ENCODE results near the gene PDE4D.
A peak's percentile ranks its signal among the peaks of the same experiment; 100 is the strongest.

The PDE4D gene

DNA sequence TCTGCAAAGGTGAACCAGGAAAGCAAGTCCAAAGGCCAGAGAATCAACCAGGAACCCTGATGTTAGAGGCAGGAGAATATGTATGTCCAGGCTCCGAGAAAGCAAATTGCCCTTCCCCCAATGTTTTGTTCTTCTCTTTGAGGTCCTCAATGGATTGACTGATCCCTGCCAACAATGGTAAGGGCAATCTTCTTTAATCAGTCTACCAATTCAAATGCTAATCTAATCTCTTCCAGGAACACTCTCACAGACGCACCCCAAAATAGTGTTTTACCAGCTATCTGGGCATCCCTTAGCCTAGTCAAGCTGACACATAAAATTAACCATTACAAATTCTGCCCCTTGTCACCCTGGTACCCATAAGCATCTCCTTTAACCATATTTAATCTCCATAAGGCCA, 912.6 kb downstream of the PDE4D start:
- Histone ChIP-seq H3K27me3 (ENCODE audit: insufficient read depth, low read length) (no peaks in the 10 kb centered on the region), H3K79me2 (ENCODE audit: control insufficient read depth, insufficient read depth, low read length, unreplicated experiment) (no peaks in the 10 kb centered on the region), H3K27ac (ENCODE audit: low read depth, low read length) (no peak overlapping the region), H3K36me3 (ENCODE audit: insufficient read depth, low read length) (peaks cover 14% of the 10 kb centered on the region; the same call in 1 of the 2 replicates), H2AFZ (ENCODE audit: low read length, unreplicated experiment) (no peak overlapping the region), H3K4me3 (ENCODE audit: low read depth, low read length) (no peak overlapping the region), H3K4me1 (ENCODE audit: control insufficient read depth, insufficient read depth, low read length, unreplicated experiment) (no peaks in the 10 kb centered on the region)

DNA sequence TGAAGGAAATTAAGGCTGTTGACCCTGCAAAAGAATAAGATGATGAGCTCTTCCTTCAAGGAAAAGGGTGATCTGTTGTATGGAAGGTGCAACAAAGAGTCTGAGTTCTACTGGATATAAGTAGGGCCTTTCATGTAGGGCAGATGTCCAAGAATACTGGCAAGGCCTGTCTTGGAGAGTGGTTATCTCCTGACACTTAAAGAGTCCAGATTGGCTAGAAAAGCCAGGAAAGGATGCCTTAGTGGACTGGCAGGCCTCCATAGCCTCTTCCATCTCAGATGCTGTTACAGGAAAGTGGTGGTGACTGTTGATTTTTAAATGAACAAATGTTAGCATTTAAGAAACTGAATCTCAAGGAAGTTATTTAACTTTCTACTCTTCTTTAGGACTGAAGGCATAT, 914.4 kb downstream of the PDE4D start:
- no peaks in the 10 kb centered on the region for H3K27me3 ChIP-seq (ENCODE audit: insufficient read depth, low read length)
- no peak overlapping the region for H3K27ac ChIP-seq (ENCODE audit: low read depth, low read length)
- no peak overlapping the region for H3K4me3 ChIP-seq (ENCODE audit: low read depth, low read length)
- peaks cover 3% of the 10 kb centered on the region for H3K4me1 ChIP-seq (ENCODE audit: control insufficient read depth, insufficient read depth, low read length, unreplicated experiment)
- no peak overlapping the region for H2AFZ ChIP-seq (ENCODE audit: low read length, unreplicated experiment)
- no peaks in the 10 kb centered on the region for H3K79me2 ChIP-seq (ENCODE audit: control insufficient read depth, insufficient read depth, low read length, unreplicated experiment)
- peaks cover 25% of the 10 kb centered on the region; the same call in 1 of the 2 replicates for H3K36me3 ChIP-seq (ENCODE audit: insufficient read depth, low read length)

DNA sequence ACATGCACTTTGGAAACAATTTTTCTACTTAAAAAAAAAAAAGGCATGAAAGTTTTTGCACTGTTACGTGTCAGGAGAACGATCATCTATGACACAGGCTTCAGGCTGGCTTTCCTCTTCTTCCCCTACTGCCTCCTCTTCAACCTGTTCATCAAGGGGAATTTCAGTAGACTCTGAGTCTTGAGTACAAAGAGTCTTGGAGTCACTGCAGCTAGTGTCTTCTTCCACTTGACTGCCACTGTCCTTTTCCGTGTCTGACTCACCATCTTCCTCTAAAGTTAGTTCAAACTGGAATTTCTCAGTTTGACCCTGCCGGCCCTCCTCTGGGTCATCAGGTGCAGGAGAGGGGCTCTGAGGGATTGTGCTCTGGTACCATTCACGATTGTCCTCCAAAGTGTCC, 918.9 kb downstream of the PDE4D start:
- no peak overlapping the region for H3K27ac ChIP-seq (ENCODE audit: low read depth, low read length)
- H2AFZ ChIP-seq (ENCODE audit: low read length, unreplicated experiment), result no peak overlapping the region
- H3K27me3 ChIP-seq (ENCODE audit: insufficient read depth, low read length), result no peaks in the 10 kb centered on the region
- H3K36me3 ChIP-seq (ENCODE audit: insufficient read depth, low read length), result peaks cover 26% of the 10 kb centered on the region
- H3K79me2 ChIP-seq (ENCODE audit: control insufficient read depth, insufficient read depth, low read length, unreplicated experiment), result no peaks in the 10 kb centered on the region
- H3K4me3 ChIP-seq (ENCODE audit: low read depth, low read length), result no peak overlapping the region
- H3K4me1 ChIP-seq (ENCODE audit: control insufficient read depth, insufficient read depth, low read length, unreplicated experiment), result peaks cover 20% of the 10 kb centered on the region

DNA sequence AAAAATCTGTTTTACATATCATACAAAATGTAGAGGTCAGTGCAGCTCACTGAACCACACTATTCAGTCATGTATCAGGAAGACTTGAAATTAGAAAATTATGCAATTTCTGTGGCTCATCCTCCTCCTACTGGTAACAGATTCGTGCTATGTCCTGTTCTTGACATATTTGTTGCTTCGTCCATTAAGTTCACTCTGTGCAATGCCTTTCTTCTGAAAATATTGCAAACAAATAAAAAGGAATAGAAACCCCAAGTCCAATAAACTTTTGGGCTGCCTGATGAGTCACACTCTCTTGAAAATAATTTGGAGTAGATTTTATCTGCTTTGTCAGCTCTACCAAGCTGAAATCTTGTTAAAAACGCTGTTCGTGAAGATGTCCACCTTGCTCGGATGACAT, 919.4 kb downstream of the PDE4D start:
- Histone ChIP-seq H3K79me2 (ENCODE audit: control insufficient read depth, insufficient read depth, low read length, unreplicated experiment) (no peaks in the 10 kb centered on the region), H3K27ac (ENCODE audit: low read depth, low read length) (no peak overlapping the region), H3K27me3 (ENCODE audit: insufficient read depth, low read length) (no peaks in the 10 kb centered on the region), H2AFZ (ENCODE audit: low read length, unreplicated experiment) (no peak overlapping the region), H3K36me3 (ENCODE audit: insufficient read depth, low read length) (peaks cover 26% of the 10 kb centered on the region), H3K4me1 (ENCODE audit: control insufficient read depth, insufficient read depth, low read length, unreplicated experiment) (peaks cover 20% of the 10 kb centered on the region), H3K4me3 (ENCODE audit: low read depth, low read length) (no peak overlapping the region)

DNA sequence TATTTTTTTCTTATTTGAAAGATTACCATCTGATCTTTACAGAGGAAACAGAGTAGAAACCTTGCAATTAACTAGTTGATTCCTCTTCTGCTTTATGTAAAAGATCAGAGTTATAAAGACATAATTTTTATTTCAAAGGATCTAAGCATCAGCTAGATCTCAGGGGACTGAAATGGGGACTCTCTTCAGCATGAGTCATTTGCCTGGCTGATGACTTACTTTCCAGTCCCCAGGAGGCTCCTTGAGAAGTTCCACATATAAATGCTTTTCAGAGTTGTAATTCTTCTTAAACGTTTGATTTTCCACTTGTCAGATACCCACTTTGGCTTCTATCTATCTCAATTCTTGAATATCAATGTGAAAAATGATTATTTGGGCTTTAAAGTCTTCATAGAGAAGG, 921.2 kb downstream of the PDE4D start:
- H3K4me1 ChIP-seq (ENCODE audit: control insufficient read depth, insufficient read depth, low read length, unreplicated experiment), result peaks cover 20% of the 10 kb centered on the region
- no peak overlapping the region for H3K4me3 ChIP-seq (ENCODE audit: low read depth, low read length)
- H3K27me3 ChIP-seq (ENCODE audit: insufficient read depth, low read length), result no peaks in the 10 kb centered on the region
- H3K27ac ChIP-seq (ENCODE audit: low read depth, low read length), result 0 out of 2 replicates have a peak overlapping the region, but pooled peaks have one; percentile 18
- peaks cover 24% of the 10 kb centered on the region for H3K36me3 ChIP-seq (ENCODE audit: insufficient read depth, low read length)
- no peaks in the 10 kb centered on the region for H3K79me2 ChIP-seq (ENCODE audit: control insufficient read depth, insufficient read depth, low read length, unreplicated experiment)
- no peak overlapping the region for H2AFZ ChIP-seq (ENCODE audit: low read length, unreplicated experiment)

DNA sequence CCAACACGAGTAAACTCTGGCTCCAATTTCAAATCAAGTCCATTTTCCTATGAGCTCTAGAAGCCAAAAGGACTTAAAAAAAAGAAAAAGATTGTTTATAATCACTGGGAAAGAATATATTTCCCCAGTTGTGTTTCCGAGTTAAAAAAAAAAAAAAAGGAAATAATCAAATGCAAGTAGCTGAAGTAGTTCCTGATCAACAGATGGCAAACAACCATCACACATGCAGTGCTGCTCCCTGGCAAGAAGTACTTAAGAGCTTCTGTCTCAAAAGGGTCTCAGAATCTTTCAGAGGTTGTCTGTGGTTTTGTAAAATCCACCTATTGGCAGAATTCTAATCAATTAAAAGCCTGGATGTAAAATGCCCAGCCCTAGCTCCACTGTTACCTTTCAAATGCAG, 922.8 kb downstream of the PDE4D start:
- no peak overlapping the region for H3K4me3 ChIP-seq (ENCODE audit: low read depth, low read length)
- H3K36me3 ChIP-seq (ENCODE audit: insufficient read depth, low read length), result peaks cover 19% of the 10 kb centered on the region; the same call in 1 of the 2 replicates
- peaks cover 20% of the 10 kb centered on the region for H3K4me1 ChIP-seq (ENCODE audit: control insufficient read depth, insufficient read depth, low read length, unreplicated experiment)
- no peaks in the 10 kb centered on the region for H3K79me2 ChIP-seq (ENCODE audit: control insufficient read depth, insufficient read depth, low read length, unreplicated experiment)
- H2AFZ ChIP-seq (ENCODE audit: low read length, unreplicated experiment), result no peak overlapping the region
- H3K27me3 ChIP-seq (ENCODE audit: insufficient read depth, low read length), result no peaks in the 10 kb centered on the region
- no peak overlapping the region for H3K27ac ChIP-seq (ENCODE audit: low read depth, low read length)

DNA sequence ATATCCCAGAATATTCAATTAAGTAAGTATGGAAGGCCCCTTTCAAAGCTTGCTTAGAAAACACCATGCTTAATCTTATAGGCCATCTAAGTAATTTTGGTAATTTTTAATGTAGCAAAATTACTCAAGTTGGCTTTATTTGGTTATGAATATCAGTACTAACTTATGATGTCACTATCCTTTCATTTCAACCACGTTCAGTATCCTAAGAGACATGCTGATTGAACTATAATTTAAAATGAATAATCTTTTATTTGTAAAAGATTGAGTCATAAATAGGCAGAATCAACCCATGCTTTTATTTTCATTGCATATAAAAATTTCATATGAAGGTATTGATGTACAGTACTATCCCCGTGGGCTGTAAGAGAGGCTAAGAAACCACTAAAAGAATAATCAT, 923.7 kb downstream of the PDE4D start:
- Histone ChIP-seq H3K36me3 (ENCODE audit: insufficient read depth, low read length) (peaks cover 16% of the 10 kb centered on the region; the same call in 1 of the 2 replicates), H3K4me1 (ENCODE audit: control insufficient read depth, insufficient read depth, low read length, unreplicated experiment) (peaks cover 20% of the 10 kb centered on the region), H3K27me3 (ENCODE audit: insufficient read depth, low read length) (no peaks in the 10 kb centered on the region), H3K4me3 (ENCODE audit: low read depth, low read length) (no peak overlapping the region), H3K27ac (ENCODE audit: low read depth, low read length) (no peak overlapping the region), H2AFZ (ENCODE audit: low read length, unreplicated experiment) (no peak overlapping the region), H3K79me2 (ENCODE audit: control insufficient read depth, insufficient read depth, low read length, unreplicated experiment) (no peaks in the 10 kb centered on the region)

DNA sequence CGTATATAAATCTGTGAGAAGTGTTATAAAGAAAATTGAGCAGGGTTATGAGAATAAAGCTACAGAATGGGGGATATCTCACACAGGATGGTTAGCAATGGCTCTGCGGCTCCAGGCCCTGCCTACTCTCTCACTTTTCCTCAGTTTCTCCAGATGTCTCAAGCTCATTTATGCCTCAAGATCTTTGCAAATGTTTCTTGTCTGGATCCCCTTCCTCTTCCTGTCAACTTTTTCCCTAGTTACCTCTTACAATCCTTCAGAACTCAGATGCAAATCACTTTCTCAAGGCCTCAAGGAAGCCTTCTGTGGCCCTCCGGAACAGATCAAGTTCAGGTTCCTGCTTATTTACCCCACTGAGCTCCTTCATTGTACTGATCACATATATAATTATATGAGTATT, 924.3 kb downstream of the PDE4D start:
- no peak overlapping the region for H2AFZ ChIP-seq (ENCODE audit: low read length, unreplicated experiment)
- peaks cover 11% of the 10 kb centered on the region; the same call in 1 of the 2 replicates for H3K36me3 ChIP-seq (ENCODE audit: insufficient read depth, low read length)
- no peaks in the 10 kb centered on the region for H3K27me3 ChIP-seq (ENCODE audit: insufficient read depth, low read length)
- no peaks in the 10 kb centered on the region for H3K79me2 ChIP-seq (ENCODE audit: control insufficient read depth, insufficient read depth, low read length, unreplicated experiment)
- H3K27ac ChIP-seq (ENCODE audit: low read depth, low read length), result no peak overlapping the region
- H3K4me3 ChIP-seq (ENCODE audit: low read depth, low read length), result no peak overlapping the region
- H3K4me1 ChIP-seq (ENCODE audit: control insufficient read depth, insufficient read depth, low read length, unreplicated experiment), result peaks cover 19% of the 10 kb centered on the region

DNA sequence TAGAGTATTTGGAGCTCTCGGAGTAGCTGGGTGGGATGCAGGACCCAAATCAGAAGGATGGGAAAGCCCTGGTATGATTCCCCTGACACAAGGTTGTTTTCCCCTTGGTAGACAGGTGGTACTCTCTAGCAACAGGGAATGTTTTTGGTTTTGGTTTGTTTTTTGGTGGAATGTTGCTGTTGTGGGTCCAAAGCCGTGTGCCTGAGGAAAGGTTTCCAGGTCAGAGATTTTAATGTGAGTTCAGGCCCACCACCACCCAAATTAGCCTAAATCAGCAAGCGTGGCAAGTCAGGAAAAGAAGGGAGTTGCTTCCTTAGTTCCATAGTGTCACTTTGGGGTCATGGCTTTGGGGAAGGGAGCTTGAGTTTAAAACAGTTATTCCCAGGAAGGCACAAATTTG, 925.2 kb downstream of the PDE4D start:
- H3K27me3 ChIP-seq (ENCODE audit: insufficient read depth, low read length), result no peaks in the 10 kb centered on the region
- peaks cover 16% of the 10 kb centered on the region for H3K4me1 ChIP-seq (ENCODE audit: control insufficient read depth, insufficient read depth, low read length, unreplicated experiment)
- H3K4me3 ChIP-seq (ENCODE audit: low read depth, low read length), result no peak overlapping the region
- no peak overlapping the region for H3K27ac ChIP-seq (ENCODE audit: low read depth, low read length)
- H3K79me2 ChIP-seq (ENCODE audit: control insufficient read depth, insufficient read depth, low read length, unreplicated experiment), result no peaks in the 10 kb centered on the region
- peaks cover 5% of the 10 kb centered on the region; the same call in 1 of the 2 replicates for H3K36me3 ChIP-seq (ENCODE audit: insufficient read depth, low read length)
- no peak overlapping the region for H2AFZ ChIP-seq (ENCODE audit: low read length, unreplicated experiment)

DNA sequence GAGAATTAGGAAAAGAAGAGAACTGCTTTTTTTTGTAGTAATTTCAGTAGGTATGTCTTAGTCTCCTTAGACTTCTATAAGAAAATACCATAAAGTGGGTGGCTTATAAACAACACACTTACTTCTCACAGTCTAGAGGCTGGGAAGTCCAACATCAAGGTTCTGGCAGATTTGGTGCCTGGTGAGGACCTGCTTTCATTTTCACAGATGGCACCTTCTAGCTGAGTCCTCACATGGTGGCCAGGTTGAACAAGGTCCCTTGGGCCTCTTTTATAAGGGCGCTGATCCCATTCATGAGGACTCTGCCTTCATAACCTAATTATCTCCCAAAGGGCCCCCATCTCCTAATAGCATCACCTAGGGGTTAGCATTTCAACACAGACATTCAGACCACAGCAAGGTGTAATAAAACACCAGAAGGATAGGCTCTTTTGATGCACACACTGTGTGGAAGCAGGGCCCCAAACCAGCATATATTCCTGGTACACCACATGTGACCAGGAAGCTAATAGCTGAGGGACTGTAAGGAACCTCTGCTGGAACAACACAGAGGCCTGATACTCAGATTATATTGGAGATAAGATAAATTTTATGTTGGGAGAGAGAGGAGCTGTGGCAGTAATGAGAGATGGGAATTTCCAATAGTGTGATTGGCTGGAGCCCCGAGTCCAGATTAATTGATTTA, 925.8 kb downstream of the PDE4D start:
- no peak overlapping the region for H2AFZ ChIP-seq (ENCODE audit: low read length, unreplicated experiment)
- no peaks in the 10 kb centered on the region for H3K27me3 ChIP-seq (ENCODE audit: insufficient read depth, low read length)
- H3K4me3 ChIP-seq (ENCODE audit: low read depth, low read length), result no peak overlapping the region
- H3K4me1 ChIP-seq (ENCODE audit: control insufficient read depth, insufficient read depth, low read length, unreplicated experiment), result peaks cover 11% of the 10 kb centered on the region
- no peaks in the 10 kb centered on the region for H3K36me3 ChIP-seq (ENCODE audit: insufficient read depth, low read length)
- H3K27ac ChIP-seq (ENCODE audit: low read depth, low read length), result no peak overlapping the region
- no peaks in the 10 kb centered on the region for H3K79me2 ChIP-seq (ENCODE audit: control insufficient read depth, insufficient read depth, low read length, unreplicated experiment)

DNA sequence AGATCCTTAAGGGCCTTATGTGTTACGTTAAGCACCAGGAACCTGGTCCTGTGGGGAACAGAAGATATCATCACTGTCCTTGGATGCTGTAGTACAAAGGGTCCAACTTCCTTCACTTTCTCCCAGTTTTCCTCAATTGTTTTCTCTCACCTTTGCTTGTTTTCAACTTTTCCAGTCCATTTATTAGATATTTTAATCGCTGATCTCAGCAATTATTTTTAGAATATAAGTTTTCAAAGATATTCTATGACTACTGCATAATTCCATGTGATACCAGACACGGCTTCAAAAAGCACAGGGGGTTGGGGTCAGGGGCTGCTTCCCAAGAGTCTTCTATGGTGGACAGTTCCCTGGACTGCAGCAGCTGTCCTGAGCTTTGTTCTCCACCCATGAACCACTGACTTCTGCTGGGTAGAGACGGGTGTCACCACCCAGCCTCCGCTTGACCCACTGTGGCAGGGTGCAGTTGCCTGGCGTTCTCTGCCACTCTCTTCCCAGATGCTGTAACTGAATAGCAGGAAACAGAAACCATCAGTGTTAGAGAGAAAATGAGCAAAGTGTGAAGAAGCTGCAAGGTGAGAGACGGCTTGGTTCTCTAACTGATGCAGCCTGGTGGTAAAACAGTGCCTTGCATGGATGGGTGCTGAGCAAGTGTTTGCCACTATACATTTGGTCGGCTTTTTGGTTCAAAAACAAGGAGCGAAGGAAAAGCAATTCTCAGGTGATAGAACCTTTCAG, 927.7 kb downstream of the PDE4D start:
- Histone ChIP-seq H3K79me2 (ENCODE audit: control insufficient read depth, insufficient read depth, low read length, unreplicated experiment) (no peaks in the 10 kb centered on the region), H3K4me3 (ENCODE audit: low read depth, low read length) (no peak overlapping the region), H3K36me3 (ENCODE audit: insufficient read depth, low read length) (no peaks in the 10 kb centered on the region), H3K27me3 (ENCODE audit: insufficient read depth, low read length) (no peaks in the 10 kb centered on the region), H3K4me1 (ENCODE audit: control insufficient read depth, insufficient read depth, low read length, unreplicated experiment) (no peaks in the 10 kb centered on the region), H2AFZ (ENCODE audit: low read length, unreplicated experiment) (no peak overlapping the region), H3K27ac (ENCODE audit: low read depth, low read length) (no peak overlapping the region)
